MCF 10A (cell line): ENCODE measurements around the gene CGNL1. TPM values are rescaled to one million over a fixed set of nuclear protein-coding genes. Genes with fewer than 3 reads are reported as not detected.

Source experiments
- BruUV-seq: library from RNA; stranded (reverse); fragments of 400-500 nt; replicated peaks from 2 replicates; lab custom pipeline; 2021; lab: Mats Ljungman, UMichigan
- CTCF ChIA-PET: fragments of 300-600 bp; sonication (Branson Sonifier 250); formaldehyde crosslinking; extraction: SDS; loops from one replicate; lab custom pipeline; 2021; ENCODE audit warnings: antibody characterized with exemption, inconsistent platforms; lab: Yijun Ruan, JAX
- POLR2A ChIA-PET: fragments of 300-600, 350-650 bp; sonication (Branson Sonifier 250); formaldehyde crosslinking; extraction: SDS; loops from one replicate; lab custom pipeline; 2020; ENCODE audit warnings: antibody characterized with exemption, inconsistent platforms; lab: Yijun Ruan, JAX
- DNase-seq: peaks from one replicate; pipeline ENCODE4 v3.0.0-alpha.2; 2018; ENCODE audit not compliant: unreplicated experiment
- H3K27ac Mint-ChIP-seq: one replicate; pipeline ENCODE4 v1.8.0; 2022; ENCODE audit warnings: mild to moderate bottlenecking, low read depth, mixed read lengths; ENCODE audit not compliant: unreplicated experiment
- H3K27me3 Mint-ChIP-seq: one replicate; pipeline ENCODE4 v1.8.0; 2022; ENCODE audit warnings: mixed read lengths; ENCODE audit not compliant: insufficient read depth, unreplicated experiment
- H3K36me3 Mint-ChIP-seq: one replicate; pipeline ENCODE4 v1.8.0; 2022; ENCODE audit warnings: mild to moderate bottlenecking, moderate library complexity, mixed read lengths; ENCODE audit not compliant: insufficient read depth, unreplicated experiment
- H3K4me1 Mint-ChIP-seq: one replicate; pipeline ENCODE4 v1.8.0; 2022; ENCODE audit warnings: mixed read lengths; ENCODE audit not compliant: insufficient read depth, unreplicated experiment
- H3K4me3 Mint-ChIP-seq: one replicate; pipeline ENCODE4 v1.8.0; 2022; ENCODE audit warnings: mild to moderate bottlenecking, moderate library complexity, mixed read lengths; ENCODE audit not compliant: unreplicated experiment
- H3K9me3 Mint-ChIP-seq: one replicate; pipeline ENCODE4 v1.8.0; 2022; ENCODE audit warnings: mixed read lengths; ENCODE audit not compliant: unreplicated experiment
- intact Hi-C: fragments of 100-400 bp; cut with micrococcal nuclease; formaldehyde crosslinking; loops from 2 replicates; pipeline ENCODE4 v1.14.1; 2022
- total RNA-seq: library from RNA; stranded (reverse); gene quantifications from 2 replicates; pipeline ENCODE4 v1.2.3, GENCODE V29; 2022
- TF ChIP-seq, protein P1 (sequence below): fragments of 200-600 bp; IDR thresholded peaks from one replicate; pipeline ENCODE4 v1.8.0; 2022; ENCODE audit warnings: antibody characterized with exemption, mild to moderate bottlenecking; ENCODE audit not compliant: unreplicated experiment

Gene CGNL1
- total RNA-seq, 1 experiment from 2014 or later, result 0.05 TPM

DNA sequence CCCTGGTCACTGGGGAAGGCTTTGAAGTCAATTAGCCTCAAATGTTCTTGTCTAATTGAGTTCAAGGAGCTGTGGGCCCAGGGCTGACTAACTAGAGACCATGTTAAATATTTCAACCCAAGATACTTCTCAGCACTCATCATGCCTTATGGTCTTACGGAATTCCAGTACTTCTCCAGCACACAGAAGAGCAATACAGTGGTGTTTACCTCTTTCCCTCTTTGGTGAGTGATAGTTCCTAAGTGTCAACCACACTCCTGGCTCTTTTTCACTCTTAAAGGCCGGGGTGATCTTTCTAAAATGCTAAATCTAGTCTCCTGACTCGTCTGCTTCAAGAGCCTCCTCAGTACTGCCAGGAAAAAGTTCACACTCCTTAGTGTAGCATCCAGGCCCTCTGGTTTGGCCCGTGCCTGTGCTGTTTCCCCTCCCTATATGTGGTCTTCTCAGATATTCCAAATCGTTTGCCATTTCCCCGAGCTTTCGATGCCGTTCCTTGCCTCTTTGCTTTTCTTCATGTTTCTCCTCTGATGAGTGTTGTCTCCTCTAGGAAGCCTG lies 220.1 kb downstream of the CGNL1 start:
- no peaks in the 10 kb centered on the region for H3K27me3 Mint-ChIP-seq
- H3K36me3 Mint-ChIP-seq, result no peaks in the 10 kb centered on the region
- no peaks in the 10 kb centered on the region for H3K9me3 Mint-ChIP-seq
- no peak for DNase-seq
- BruUV-seq, result no TSS peak
- ChIA-PET POLR2A (interaction anchor here (1.7 to 3.0 kb wide), 2 partner anchors 11 to 14 kb away, joined by 4 to 14 read pairs; no protein-coding TSS in a partner anchor), CTCF (interaction anchor here (0.9 to 1.4 kb wide), 2 partner anchors 36 to 38 kb away, joined by 5 read pairs; no protein-coding TSS in a partner anchor)
- H3K4me1 Mint-ChIP-seq, result peaks cover 13% of the 10 kb centered on the region
- intact Hi-C loops, result no loop called here
- H3K27ac Mint-ChIP-seq, result no peak overlapping the region
- TF ChIP-seq, protein P1, sequence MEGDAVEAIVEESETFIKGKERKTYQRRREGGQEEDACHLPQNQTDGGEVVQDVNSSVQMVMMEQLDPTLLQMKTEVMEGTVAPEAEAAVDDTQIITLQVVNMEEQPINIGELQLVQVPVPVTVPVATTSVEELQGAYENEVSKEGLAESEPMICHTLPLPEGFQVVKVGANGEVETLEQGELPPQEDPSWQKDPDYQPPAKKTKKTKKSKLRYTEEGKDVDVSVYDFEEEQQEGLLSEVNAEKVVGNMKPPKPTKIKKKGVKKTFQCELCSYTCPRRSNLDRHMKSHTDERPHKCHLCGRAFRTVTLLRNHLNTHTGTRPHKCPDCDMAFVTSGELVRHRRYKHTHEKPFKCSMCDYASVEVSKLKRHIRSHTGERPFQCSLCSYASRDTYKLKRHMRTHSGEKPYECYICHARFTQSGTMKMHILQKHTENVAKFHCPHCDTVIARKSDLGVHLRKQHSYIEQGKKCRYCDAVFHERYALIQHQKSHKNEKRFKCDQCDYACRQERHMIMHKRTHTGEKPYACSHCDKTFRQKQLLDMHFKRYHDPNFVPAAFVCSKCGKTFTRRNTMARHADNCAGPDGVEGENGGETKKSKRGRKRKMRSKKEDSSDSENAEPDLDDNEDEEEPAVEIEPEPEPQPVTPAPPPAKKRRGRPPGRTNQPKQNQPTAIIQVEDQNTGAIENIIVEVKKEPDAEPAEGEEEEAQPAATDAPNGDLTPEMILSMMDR, result no peak
- H3K4me3 Mint-ChIP-seq, result no peak overlapping the region

GRCh38 chr15:57596978-57597377 lies 220.7 kb downstream of the CGNL1 start:
- TF ChIP-seq, protein P1, result no peak
- Mint-ChIP-seq H3K9me3 (no peaks in the 10 kb centered on the region), H3K27ac (no peak overlapping the region), H3K4me1 (peaks cover 13% of the 10 kb centered on the region), H3K4me3 (no peak overlapping the region), H3K36me3 (no peaks in the 10 kb centered on the region), H3K27me3 (no peaks in the 10 kb centered on the region)
- DNase-seq, result peak; percentile 84
- ChIA-PET CTCF (interaction anchor here (0.8 to 1.5 kb wide), 5 partner anchors 8 to 470 kb away, joined by 3 to 5 read pairs (median 5); no protein-coding TSS in a partner anchor), POLR2A (interaction anchor here (0.6 to 3.0 kb wide), 3 partner anchors 10 to 25 kb away, joined by 4 to 14 read pairs (median 5); no protein-coding TSS in a partner anchor)
- intact Hi-C loops, result no loop called here
- BruUV-seq, result no TSS peak

- Mint-ChIP-seq H3K4me1 (peaks cover 13% of the 10 kb centered on the region), H3K27ac (no peak overlapping the region), H3K4me3 (no peak overlapping the region), H3K9me3 (no peaks in the 10 kb centered on the region), H3K36me3 (no peaks in the 10 kb centered on the region), H3K27me3 (no peaks in the 10 kb centered on the region)
- BruUV-seq, result no TSS peak
- intact Hi-C loops, result no loop called here
- TF ChIP-seq, protein P1, result no peak
- DNase-seq, result no peak
- CTCF ChIA-PET, result interaction anchor here (0.5 to 1.5 kb wide), 6 partner anchors 8 to 1018 kb away, joined by 3 to 5 read pairs (median 4); no protein-coding TSS in a partner anchor
- POLR2A ChIA-PET, result interaction anchor here (0.6 to 3.0 kb wide), 3 partner anchors 10 to 25 kb away, joined by 4 to 14 read pairs (median 5); no protein-coding TSS in a partner anchor
These were observed 221.1 kb downstream of the CGNL1 start for GRCh38 chr15:57597431-57597830.

DNA sequence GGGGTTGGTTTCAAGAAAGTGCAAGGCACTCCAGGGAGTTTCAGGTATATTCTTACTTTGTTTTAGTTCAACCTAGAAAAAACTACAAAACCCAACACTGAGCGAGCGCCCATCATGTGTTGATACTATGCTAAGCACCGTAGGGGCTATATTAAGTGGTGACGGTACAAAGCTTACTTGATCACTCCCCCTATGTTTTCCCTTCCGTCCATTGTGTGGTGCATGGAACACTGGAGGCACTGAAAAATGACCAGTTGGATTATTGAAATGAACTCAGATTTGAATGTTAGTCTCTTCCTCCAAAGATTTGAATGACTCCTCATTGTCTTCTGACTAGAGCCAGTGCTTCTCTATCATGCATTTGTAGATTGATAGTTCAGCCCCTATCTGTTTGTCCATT lies 222.0 kb downstream of the CGNL1 start:
- POLR2A ChIA-PET, result interaction anchor here (3.0 kb wide), 1 partner anchor 13 kb away, joined by 14 read pairs; no protein-coding TSS in a partner anchor
- CTCF ChIA-PET, result interaction anchor here (0.7 to 5.5 kb wide), 5 partner anchors 7 to 42 kb away, joined by 3 to 33 read pairs (median 4); no protein-coding TSS in a partner anchor
- TF ChIP-seq, protein P1, result no peak
- Mint-ChIP-seq H3K27ac (no peak overlapping the region), H3K4me1 (peaks cover 13% of the 10 kb centered on the region), H3K27me3 (no peaks in the 10 kb centered on the region), H3K36me3 (no peaks in the 10 kb centered on the region), H3K4me3 (no peak overlapping the region), H3K9me3 (no peaks in the 10 kb centered on the region)
- intact Hi-C loops, result no loop called here
- BruUV-seq, result no TSS peak
- DNase-seq, result no peak
